ENCODE results near the gene CAMK4. TPM values are rescaled to one million over a fixed set of nuclear protein-coding genes. Genes with fewer than 3 reads are reported as not detected.

The CAMK4 gene
- total and polyA plus RNA-seq, 4 donors = 0.27 to 1.4 (median 1.2) TPM

GRCh38 chr5:111311666-111312065 is 87.5 kb downstream of the CAMK4 start:
- no peaks in the 10 kb centered on the region for H3K27me3 ChIP-seq (ENCODE audit: control insufficient read depth in 4 of 4, insufficient read depth in 4 of 4, low read length in 3 of 4)
- no peaks in the 10 kb centered on the region for H3K36me3 ChIP-seq (ENCODE audit: control insufficient read depth in 4 of 4, insufficient read depth in 3 of 4, low read depth in 1 of 4, low read length in 3 of 4)
- TF ChIP-seq RXRA (IDR thresholded peaks at IDR 0.05) (no peak), REST (IDR thresholded peaks at IDR 0.05) (no peak), GABPA (IDR thresholded peaks at IDR 0.05 in 1 of 2, conservative IDR thresholded peaks at IDR 0.05 in 1 of 2) (no peak), ATF3 (IDR thresholded peaks at IDR 0.05) (no peak), RAD21 (IDR thresholded peaks at IDR 0.05) (no peak), HNF4G (IDR thresholded peaks at IDR 0.05) (no peak), NR2F2 (IDR thresholded peaks at IDR 0.05) (no peak), ZBTB33 (IDR thresholded peaks at IDR 0.05) (no peak), EGR1 (IDR thresholded peaks at IDR 0.05; ENCODE audit: low read depth in 2 of 2) (no peak), YY1 (IDR thresholded peaks at IDR 0.05) (no peak), JUND (IDR thresholded peaks at IDR 0.05) (no peak), FOXA2 (IDR thresholded peaks at IDR 0.05) (no peak), SP1 (IDR thresholded peaks at IDR 0.05) (no peak), CTCF (IDR thresholded peaks at IDR 0.05; ENCODE audit: low read depth, low read length, missing input control) (no peak), TAF1 (conservative IDR thresholded peaks at IDR 0.05) (no peak)
- no peaks in the 10 kb centered on the region for H3K4me1 ChIP-seq (ENCODE audit: control insufficient read depth in 4 of 4, insufficient read depth in 4 of 4, low read length in 3 of 4)
- DNase-seq (ENCODE audit: low spot score) = no peak
- H3K9ac ChIP-seq (ENCODE audit: low read depth in 1 of 2, low read length in 2 of 2) = no peak overlapping the region
- no peaks in the 10 kb centered on the region for H3K9me3 ChIP-seq (ENCODE audit: control insufficient read depth in 4 of 4, low read length in 3 of 4)
- 59% methylated on average over 1 of the region's 1 CpG for WGBS
- H3K27ac ChIP-seq (ENCODE audit: low read depth in 1 of 2, low read length in 2 of 2) = no peak overlapping the region
- H3K4me3 ChIP-seq (ENCODE audit: low read depth in 1 of 3, low read length in 3 of 3) = no peak overlapping the region

GRCh38 chr5:111313017-111313724 is 89.0 kb downstream of the CAMK4 start:
- WGBS = 66% methylated on average over 2 of the region's 2 CpGs
- Histone ChIP-seq H3K27me3 (ENCODE audit: control insufficient read depth in 4 of 4, insufficient read depth in 4 of 4, low read length in 3 of 4) (no peaks in the 10 kb centered on the region), H3K9ac (ENCODE audit: low read depth in 1 of 2, low read length in 2 of 2) (no peak overlapping the region), H3K4me1 (ENCODE audit: control insufficient read depth in 4 of 4, insufficient read depth in 4 of 4, low read length in 3 of 4) (no peaks in the 10 kb centered on the region), H3K36me3 (ENCODE audit: control insufficient read depth in 4 of 4, insufficient read depth in 3 of 4, low read depth in 1 of 4, low read length in 3 of 4) (no peaks in the 10 kb centered on the region), H3K27ac (ENCODE audit: low read depth in 1 of 2, low read length in 2 of 2) (no peak overlapping the region), H3K4me3 (ENCODE audit: low read depth in 1 of 3, low read length in 3 of 3) (no peak overlapping the region), H3K9me3 (ENCODE audit: control insufficient read depth in 4 of 4, low read length in 3 of 4) (no peaks in the 10 kb centered on the region)
- no peak for DNase-seq (ENCODE audit: low spot score)
- TF ChIP-seq GABPA (IDR thresholded peaks at IDR 0.05 in 1 of 2, conservative IDR thresholded peaks at IDR 0.05 in 1 of 2) (no peak), SP1 (IDR thresholded peaks at IDR 0.05) (no peak), RXRA (IDR thresholded peaks at IDR 0.05) (no peak), ATF3 (IDR thresholded peaks at IDR 0.05) (no peak), HNF4A (conservative IDR thresholded peaks at IDR 0.05) (no peak), ZBTB33 (IDR thresholded peaks at IDR 0.05) (no peak), NR2F2 (IDR thresholded peaks at IDR 0.05) (no peak), FOXA2 (IDR thresholded peaks at IDR 0.05) (no peak), HNF4G (IDR thresholded peaks at IDR 0.05) (no peak), REST (IDR thresholded peaks at IDR 0.05) (no peak), FOXA1 (IDR thresholded peaks at IDR 0.05) (no peak), RAD21 (IDR thresholded peaks at IDR 0.05) (no peak)
